ENCODE data around the gene HLF. TPM values are rescaled to one million over a fixed set of nuclear protein-coding genes. Genes with fewer than 3 reads are reported as not detected.
A peak's percentile ranks its signal among the peaks of the same experiment; 100 is the strongest.

Gene HLF
- total and polyA plus RNA-seq, 2 of the 4 experiments (the other 2 are of a cell fraction): 0.18 TPM; not detected in 1

GRCh38 chr17:55321427-55322060 is 56.8 kb downstream of the HLF start:
- no peak for TF ChIP-seq CEBPB (IDR thresholded peaks at IDR 0.05; ENCODE audit: low read depth, low read length)
- Histone ChIP-seq H3K36me3 (ENCODE audit: control insufficient read depth, insufficient read depth, low read length) (no peaks in the 10 kb centered on the region), H3K9ac (ENCODE audit: low read depth, low read length) (no peak overlapping the region), H3K4me3 (ENCODE audit: insufficient read depth, low read depth, low read length) (peak overlapping the region; percentile 11; the same call in 1 of the 2 replicates), H3K9me1 (ENCODE audit: insufficient read depth, low read length) (no peaks in the 10 kb centered on the region), H3K56ac (ENCODE audit: extremely low read depth, insufficient read depth, low read length) (no peak overlapping the region), H4K20me1 (ENCODE audit: insufficient read depth, low read length) (no peaks in the 10 kb centered on the region), H3K18ac (ENCODE audit: low read depth, low read length) (no peak overlapping the region), H4K91ac (ENCODE audit: insufficient read depth, low read depth, low read length) (no peak overlapping the region), H2AK5ac (ENCODE audit: low read depth, low read length) (no peak overlapping the region), H3K27ac (ENCODE audit: insufficient read depth, low read length) (no peak overlapping the region), H3K23ac (ENCODE audit: low read depth, low read length) (no peak overlapping the region), H3K4me1 (ENCODE audit: control insufficient read depth, insufficient read depth, low read length) (no peaks in the 10 kb centered on the region), H4K8ac (ENCODE audit: low read depth in 2 of 2, low read length in 2 of 2) (no peak overlapping the region), H3K27me3 (ENCODE audit: control insufficient read depth, insufficient read depth, low read length) (no peaks in the 10 kb centered on the region), H2BK120ac (ENCODE audit: low read depth, low read length) (no peak overlapping the region), H2AFZ (replicated peaks; ENCODE audit: low read length, poor library complexity) (no peak overlapping the region), H2BK5ac (ENCODE audit: low read depth, low read length, poor library complexity, severe bottlenecking) (no peak overlapping the region), H3K9me3 (ENCODE audit: control insufficient read depth, insufficient read depth, low read length) (no peaks in the 10 kb centered on the region; the same call in 1 of the 2 replicates), H4K5ac (ENCODE audit: low read depth, low read length) (no peak overlapping the region), H2AK9ac (replicated peaks; ENCODE audit: low read depth, low read length, poor library complexity) (no peak overlapping the region), H3K4ac (ENCODE audit: low read depth, low read length) (no peak overlapping the region), H2BK20ac (ENCODE audit: low read depth, low read length) (no peak overlapping the region), H2BK15ac (ENCODE audit: low read depth, low read length) (no peak overlapping the region), H3K4me2 (ENCODE audit: low read depth, low read length) (peak overlapping the region; percentile 72), H3K79me1 (ENCODE audit: low read depth in 1 of 2, low read length in 2 of 2) (no peaks in the 10 kb centered on the region), H3K14ac (replicated peaks; ENCODE audit: low read depth, low read length) (no peak overlapping the region)
- ATAC-seq (ENCODE audit: low read depth): peak; percentile 59
- no peak for DNase-seq
- ChIA-PET POLR2A (ENCODE audit: unreplicated experiment) (no interaction called here), CTCF (interaction anchor here (0.6 kb wide), 1 partner anchor 159 kb away, joined by 7 read pairs; no protein-coding TSS in a partner anchor)
- in situ Hi-C loops (cut with MboI; ENCODE audit: low sequenced_read_pairs): no loop called here
- intact Hi-C loops (cut with micrococcal nuclease): no loop called here
- no CpG with 5 or more reads among the region's 6 CpGs for WGBS, 2 experiments (ENCODE audit: extremely low coverage in 2 of 2, insufficient read length in 1 of 2)
- dilution Hi-C loops (cut with HindIII; ENCODE audit: low sequenced_read_pairs, unreplicated experiment): no loop called here
- no TSS peak for BruUV-seq (replicated peaks)

Data from IMR-90 (cell line).